ENCODE results near the gene TEX11.
"Not testable (repeated sequence)": the region's sequence is repeated elsewhere in the genome, so short reads cannot be mapped to it uniquely, and the experiment has no call there.

The TEX11 gene

GRCh38 chrX:70675284-70675683, 233.2 kb downstream of the TEX11 start:
- Histone ChIP-seq H3K9ac (no peak overlapping the region), H3K4me3 (no peak overlapping the region), H3K9me3 (no peaks in the 10 kb centered on the region), H3K4me1 (no peaks in the 10 kb centered on the region), H3K4me2 (no peak overlapping the region), H3K27ac (no peak overlapping the region), H3K27me3 (peaks cover 22% of the 10 kb centered on the region), H3K36me3 (no peaks in the 10 kb centered on the region), H4K20me1 (no peaks in the 10 kb centered on the region)
- no peak for TF ChIP-seq Cebpa-rat (IDR thresholded peaks at IDR 0.05)

GRCh38 chrX:70672326-70672725, 236.2 kb downstream of the TEX11 start:
- Histone ChIP-seq H3K9me3 (no peaks in the 10 kb centered on the region), H3K4me3 (no peak overlapping the region), H3K9ac (no peak overlapping the region), H3K36me3 (no peaks in the 10 kb centered on the region), H4K20me1 (no peaks in the 10 kb centered on the region), H3K4me2 (no peak overlapping the region), H3K27me3 (peaks cover 49% of the 10 kb centered on the region), H3K4me1 (no peaks in the 10 kb centered on the region), H3K27ac (no peak overlapping the region)
- no peak for TF ChIP-seq Cebpa-rat (IDR thresholded peaks at IDR 0.05)

GRCh38 chrX:70669120-70669519, 239.4 kb downstream of the TEX11 start:
- H3K36me3 ChIP-seq: no peaks in the 10 kb centered on the region
- no peak overlapping the region for H3K4me3 ChIP-seq
- TF ChIP-seq Cebpa-rat (IDR thresholded peaks at IDR 0.05): no peak
- no peaks in the 10 kb centered on the region for H3K4me1 ChIP-seq
- no peak overlapping the region for H3K27ac ChIP-seq
- H3K4me2 ChIP-seq: no peak overlapping the region
- H3K27me3 ChIP-seq: peaks cover 67% of the 10 kb centered on the region
- no peaks in the 10 kb centered on the region for H4K20me1 ChIP-seq
- H3K9ac ChIP-seq: no peak overlapping the region
- H3K9me3 ChIP-seq: no peaks in the 10 kb centered on the region

- no peaks in the 10 kb centered on the region for H3K36me3 ChIP-seq
- H3K27me3 ChIP-seq: peaks cover 81% of the 10 kb centered on the region
- no peak overlapping the region for H3K27ac ChIP-seq
- H3K9me3 ChIP-seq: peaks cover 10% of the 10 kb centered on the region; the same call in 1 of the 2 replicates
- H3K9ac ChIP-seq: no peak overlapping the region
- no peak for TF ChIP-seq Cebpa-rat (IDR thresholded peaks at IDR 0.05)
- no peak overlapping the region for H3K4me2 ChIP-seq
- H3K4me1 ChIP-seq: no peaks in the 10 kb centered on the region
- no peak overlapping the region for H3K4me3 ChIP-seq
- H4K20me1 ChIP-seq: no peaks in the 10 kb centered on the region
Measured at GRCh38 chrX:70664726-70665125, 243.8 kb downstream of the TEX11 start.

- not testable (repeated sequence) for H4K20me1 ChIP-seq, H3K27ac ChIP-seq, H3K9ac ChIP-seq, H3K4me1 ChIP-seq, H3K36me3 ChIP-seq, H3K4me2 ChIP-seq, H3K4me3 ChIP-seq
- H3K9me3 ChIP-seq: peaks cover 10% of the 10 kb centered on the region; the same call in 1 of the 2 replicates
- peaks cover 52% of the 10 kb centered on the region for H3K27me3 ChIP-seq
Measured at GRCh38 chrX:70661124-70661523, 247.4 kb downstream of the TEX11 start.

- H3K27ac ChIP-seq, H4K20me1 ChIP-seq, H3K4me1 ChIP-seq, H3K36me3 ChIP-seq, H3K9ac ChIP-seq, H3K4me3 ChIP-seq, H3K4me2 ChIP-seq: not testable (repeated sequence)
- Histone ChIP-seq H3K9me3 (peaks cover 10% of the 10 kb centered on the region; the same call in 1 of the 2 replicates), H3K27me3 (peaks cover 43% of the 10 kb centered on the region)
Measured at GRCh38 chrX:70657546-70657945, 251.0 kb downstream of the TEX11 start.

- H3K4me3 ChIP-seq: no peak overlapping the region
- no peaks in the 10 kb centered on the region for H4K20me1 ChIP-seq
- peaks cover 9% of the 10 kb centered on the region; the same call in 1 of the 2 replicates for H3K9me3 ChIP-seq
- H3K36me3 ChIP-seq: no peaks in the 10 kb centered on the region
- TF ChIP-seq Cebpa-rat (IDR thresholded peaks at IDR 0.05): no peak
- H3K4me1 ChIP-seq: no peaks in the 10 kb centered on the region
- peaks cover 47% of the 10 kb centered on the region for H3K27me3 ChIP-seq
- H3K9ac ChIP-seq: no peak overlapping the region
- H3K27ac ChIP-seq: no peak overlapping the region
- H3K4me2 ChIP-seq: no peak overlapping the region
Measured at GRCh38 chrX:70656304-70656703, 252.2 kb downstream of the TEX11 start.

GRCh38 chrX:70647910-70648309, 260.6 kb downstream of the TEX11 start:
- H3K36me3 ChIP-seq, H3K4me1 ChIP-seq, H4K20me1 ChIP-seq, H3K4me2 ChIP-seq, H3K9ac ChIP-seq, H3K27ac ChIP-seq, H3K4me3 ChIP-seq: not testable (repeated sequence)
- peaks cover 11% of the 10 kb centered on the region for H3K9me3 ChIP-seq
- H3K27me3 ChIP-seq: peaks cover 25% of the 10 kb centered on the region

GRCh38 chrX:70636218-70636617, 272.3 kb downstream of the TEX11 start:
- H3K27me3 ChIP-seq: peaks cover 15% of the 10 kb centered on the region
- H3K27ac ChIP-seq: no peak overlapping the region
- no peak overlapping the region for H3K4me2 ChIP-seq
- peaks cover 22% of the 10 kb centered on the region for H3K9me3 ChIP-seq
- H3K4me3 ChIP-seq: no peak overlapping the region
- no peaks in the 10 kb centered on the region for H3K36me3 ChIP-seq
- no peak overlapping the region for H3K9ac ChIP-seq
- no peaks in the 10 kb centered on the region for H3K4me1 ChIP-seq
- no peak for TF ChIP-seq Cebpa-rat (IDR thresholded peaks at IDR 0.05)
- no peaks in the 10 kb centered on the region for H4K20me1 ChIP-seq

GRCh38 chrX:70635669-70636068, 272.8 kb downstream of the TEX11 start:
- Histone ChIP-seq H3K9ac (no peak overlapping the region), H3K9me3 (peaks cover 22% of the 10 kb centered on the region)

GRCh38 chrX:70635227-70635626, 273.3 kb downstream of the TEX11 start:
- Histone ChIP-seq H3K27me3 (peaks cover 15% of the 10 kb centered on the region), H4K20me1 (no peaks in the 10 kb centered on the region), H3K9me3 (peaks cover 22% of the 10 kb centered on the region), H3K9ac (no peak overlapping the region), H3K4me2 (no peak overlapping the region), H3K27ac (no peak overlapping the region), H3K4me3 (no peak overlapping the region), H3K36me3 (no peaks in the 10 kb centered on the region), H3K4me1 (no peaks in the 10 kb centered on the region)
- TF ChIP-seq Cebpa-rat (IDR thresholded peaks at IDR 0.05): no peak

More at GRCh38 chrX:70635669-70636068, 272.8 kb downstream of the TEX11 start:
- H3K27me3 ChIP-seq: peaks cover 15% of the 10 kb centered on the region
- H3K4me1 ChIP-seq: no peaks in the 10 kb centered on the region
- no peak overlapping the region for H3K4me2 ChIP-seq
- no peak overlapping the region for H3K27ac ChIP-seq
- no peaks in the 10 kb centered on the region for H4K20me1 ChIP-seq
- no peak for TF ChIP-seq Cebpa-rat (IDR thresholded peaks at IDR 0.05)
- H3K36me3 ChIP-seq: no peaks in the 10 kb centered on the region
- H3K4me3 ChIP-seq: no peak overlapping the region
